ENCODE data around the gene CENPP.
A peak's percentile ranks its signal among the peaks of the same experiment; 100 is the strongest.

The CENPP gene

GRCh38 chr9:92534674-92535073 is 208.9 kb downstream of the CENPP start:
- Histone ChIP-seq H3F3A (ENCODE audit: insufficient read depth, low read length) (no peaks in the 10 kb centered on the region), H3K27ac (ENCODE audit: low read depth, low read length, poor library complexity, severe bottlenecking) (peak overlapping the region; percentile 4), H3K79me2 (ENCODE audit: insufficient read depth, low read length) (no peaks in the 10 kb centered on the region), H3K36me3 (ENCODE audit: insufficient read depth, low read length) (no peaks in the 10 kb centered on the region), H3K9ac (ENCODE audit: low read length) (0 out of 2 replicates have a peak overlapping the region, but pooled peaks have one; percentile 1), H4K20me1 (ENCODE audit: insufficient read depth, low read length) (no peaks in the 10 kb centered on the region), H3K4me2 (ENCODE audit: low read length) (peak overlapping the region; percentile 38), H3K9me2 (ENCODE audit: low read depth, low read length) (no peaks in the 10 kb centered on the region), H3K27me3 (ENCODE audit: insufficient read depth, low read length) (no peaks in the 10 kb centered on the region), H3K4me1 (ENCODE audit: insufficient read depth, low read length, severe bottlenecking) (peaks cover 18% of the 10 kb centered on the region), H2AFZ (ENCODE audit: low read length) (no peak overlapping the region), H3K4me3 (ENCODE audit: low read depth, low read length, poor library complexity, severe bottlenecking) (peak overlapping the region; percentile 20), H3K9me3 (ENCODE audit: low read length) (no peaks in the 10 kb centered on the region)
- TF ChIP-seq EZH2 (IDR thresholded peaks at IDR 0.05; ENCODE audit: borderline replicate concordance, low read length) (no peak), CTCF (IDR thresholded peaks at IDR 0.05; ENCODE audit: low read length) (no peak)

DNA sequence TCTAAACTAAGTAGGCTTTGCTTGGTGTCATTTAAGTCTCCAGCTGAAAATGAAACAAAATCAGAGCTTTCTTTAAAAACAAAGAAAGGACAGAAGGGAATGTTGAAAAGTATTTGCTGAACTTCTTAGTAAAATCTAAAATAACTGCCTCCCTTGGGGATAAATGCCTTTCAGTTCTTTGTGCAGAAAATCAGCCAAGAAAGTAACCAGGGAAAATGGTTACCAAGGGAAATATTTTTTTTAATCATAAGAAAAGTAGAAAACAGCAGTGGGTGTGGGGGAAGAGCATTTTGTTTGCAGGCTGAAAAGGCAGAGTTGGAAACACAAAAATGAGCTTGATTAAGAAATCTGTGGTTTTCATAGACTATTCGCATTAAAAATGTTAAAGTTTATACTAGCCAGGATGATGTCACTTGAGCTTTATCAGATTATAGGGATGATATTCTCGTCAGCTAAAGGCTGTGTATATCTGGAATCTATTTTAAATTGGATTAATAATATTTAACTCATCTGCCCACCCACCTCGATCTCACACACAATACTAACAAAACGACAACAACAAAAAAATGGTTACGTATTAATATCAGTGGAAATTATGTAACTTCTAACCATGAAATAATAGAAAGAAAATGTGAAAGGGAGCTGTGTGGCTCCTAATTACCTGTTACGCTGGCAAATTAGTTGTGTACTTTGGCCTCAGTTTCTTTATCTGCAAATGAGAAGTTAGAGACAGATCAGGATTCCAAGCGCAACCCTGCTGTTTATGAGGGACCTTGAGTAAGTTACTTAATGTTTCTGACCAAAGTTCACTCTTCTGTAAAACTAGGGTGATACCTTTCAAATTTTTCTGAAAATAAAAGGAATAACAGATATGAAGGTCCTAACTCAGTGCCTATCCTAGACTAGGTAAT is 210.4 kb downstream of the CENPP start, which contains the start of gene ECM2:
Gene ECM2 (minus strand): TSS at position 51 of the 911 bp plus-strand sequence. CDS start 13,124 bp downstream, outside the sequence.
- Histone ChIP-seq H3K27me3 (ENCODE audit: insufficient read depth, low read length) (no peaks in the 10 kb centered on the region), H2AFZ (ENCODE audit: low read length) (no peak within 1 kb of the TSS), H3K4me3 (ENCODE audit: low read depth, low read length, poor library complexity, severe bottlenecking) (peak within 1 kb of the TSS; percentile 20), H3K4me2 (ENCODE audit: low read length) (peak within 1 kb of the TSS; percentile 38; the same call in 1 of the 2 replicates), H3K9me2 (ENCODE audit: low read depth, low read length) (no peaks in the 10 kb centered on the region), H4K20me1 (ENCODE audit: insufficient read depth, low read length) (no peaks in the 10 kb centered on the region), H3K4me1 (ENCODE audit: insufficient read depth, low read length, severe bottlenecking) (peaks cover 18% of the 10 kb centered on the region), H3K9me3 (ENCODE audit: low read length) (no peaks in the 10 kb centered on the region), H3K36me3 (ENCODE audit: insufficient read depth, low read length) (no peaks in the 10 kb centered on the region), H3F3A (ENCODE audit: insufficient read depth, low read length) (no peaks in the 10 kb centered on the region), H3K9ac (ENCODE audit: low read length) (no peak within 1 kb of the TSS), H3K27ac (ENCODE audit: low read depth, low read length, poor library complexity, severe bottlenecking) (no peak within 1 kb of the TSS), H3K79me2 (ENCODE audit: insufficient read depth, low read length) (no peaks in the 10 kb centered on the region)
- TF ChIP-seq EZH2 (IDR thresholded peaks at IDR 0.05; ENCODE audit: borderline replicate concordance, low read length), result no peak
- no peak for TF ChIP-seq CTCF (IDR thresholded peaks at IDR 0.05; ENCODE audit: low read length)

- H2AFZ ChIP-seq (ENCODE audit: low read length), result no peak overlapping the region
- no peaks in the 10 kb centered on the region for H3K36me3 ChIP-seq (ENCODE audit: insufficient read depth, low read length)
- no peak overlapping the region for H3K4me2 ChIP-seq (ENCODE audit: low read length)
- H3K9me3 ChIP-seq (ENCODE audit: low read length), result no peaks in the 10 kb centered on the region
- H4K20me1 ChIP-seq (ENCODE audit: insufficient read depth, low read length), result no peaks in the 10 kb centered on the region
- peaks cover 16% of the 10 kb centered on the region for H3K4me1 ChIP-seq (ENCODE audit: insufficient read depth, low read length, severe bottlenecking)
- no peaks in the 10 kb centered on the region for H3K79me2 ChIP-seq (ENCODE audit: insufficient read depth, low read length)
- no peaks in the 10 kb centered on the region for H3F3A ChIP-seq (ENCODE audit: insufficient read depth, low read length)
- no peak overlapping the region for H3K27ac ChIP-seq (ENCODE audit: low read depth, low read length, poor library complexity, severe bottlenecking)
- no peak overlapping the region for H3K4me3 ChIP-seq (ENCODE audit: low read depth, low read length, poor library complexity, severe bottlenecking)
- H3K9ac ChIP-seq (ENCODE audit: low read length), result no peak overlapping the region
- no peaks in the 10 kb centered on the region for H3K9me2 ChIP-seq (ENCODE audit: low read depth, low read length)
- H3K27me3 ChIP-seq (ENCODE audit: insufficient read depth, low read length), result no peaks in the 10 kb centered on the region
- no peak for TF ChIP-seq EZH2 (IDR thresholded peaks at IDR 0.05; ENCODE audit: borderline replicate concordance, low read length)
- TF ChIP-seq CTCF (IDR thresholded peaks at IDR 0.05; ENCODE audit: low read length), result no peak
These were observed 212.8 kb downstream of the CENPP start for GRCh38 chr9:92538541-92538940.

Measured in OCI-LY1 (cell line).